ENCODE measurements around the gene SERINC3. TPM values are rescaled to one million over a fixed set of nuclear protein-coding genes. Genes with fewer than 3 reads are reported as not detected.

The SERINC3 gene
- total RNA-seq, 3 donors from 2014 or later: 91.1 to 254 (median 100) TPM

DNA sequence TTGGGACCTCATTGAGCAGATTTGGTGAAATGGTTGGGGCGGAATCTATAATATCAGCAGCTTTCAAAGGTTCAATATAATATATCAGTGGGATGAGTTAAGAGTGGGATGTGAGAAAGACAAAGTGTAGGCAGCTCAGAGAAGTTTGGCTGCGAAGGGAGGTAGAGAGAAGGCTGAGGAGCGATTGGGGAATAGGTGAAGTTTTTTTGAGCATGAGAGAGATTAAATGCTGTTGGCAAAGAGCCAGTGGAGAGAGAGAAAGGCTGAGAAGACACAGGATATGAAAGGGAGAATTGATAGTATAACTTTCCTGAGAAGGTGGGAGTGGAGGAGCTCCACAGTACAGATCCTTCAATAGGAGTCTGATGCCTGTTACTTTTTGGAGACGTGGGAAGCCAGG lies 12.1 kb upstream of the SERINC3 start:
- H3K27ac ChIP-seq: no peak overlapping the region
- TF ChIP-seq POLR2A (IDR thresholded peaks at IDR 0.05): no peak
- TF ChIP-seq CTCF (IDR thresholded peaks at IDR 0.05): no peak
- no peak for TF ChIP-seq POLR2AphosphoS5 (IDR thresholded peaks at IDR 0.05)
- no peak for DNase-seq (ENCODE audit: low spot score in 2 of 2)
- intact Hi-C loops (cut with DNase I; ENCODE audit: low total_unique reads): loop anchor here (10.0 kb wide), 1 partner anchor 71 kb away; no protein-coding TSS in a partner anchor
- no peaks in the 10 kb centered on the region for H3K4me1 ChIP-seq
- H3K36me3 ChIP-seq: no peaks in the 10 kb centered on the region
- H3K4me3 ChIP-seq: no peak overlapping the region
- H3K27me3 ChIP-seq: no peaks in the 10 kb centered on the region
- no peaks in the 10 kb centered on the region for H3K9me3 ChIP-seq

DNA sequence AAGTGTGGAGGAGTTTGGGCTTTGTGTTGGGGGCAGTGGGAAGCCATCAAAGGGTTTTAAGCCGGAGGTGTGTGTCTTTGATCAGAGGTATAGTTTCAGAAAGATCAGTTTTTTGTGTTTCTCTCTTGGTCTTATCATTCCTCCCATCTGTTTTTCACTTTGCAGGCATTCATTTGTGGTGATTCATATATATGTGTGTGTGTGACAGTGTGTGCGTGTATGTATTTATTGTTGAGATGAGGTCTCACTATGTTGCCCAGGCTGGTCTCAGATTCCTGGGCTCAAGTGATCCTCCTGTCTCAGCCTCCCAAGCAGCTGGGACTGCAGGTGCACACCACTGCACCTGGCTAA lies 11.1 kb upstream of the SERINC3 start:
- Histone ChIP-seq H3K9me3 (no peaks in the 10 kb centered on the region), H3K27ac (peak overlapping the region; percentile 70 to 86), H3K4me3 (peak overlapping the region; percentile 82 to 91 (median 86)), H3K4me1 (no peaks in the 10 kb centered on the region), H3K27me3 (no peaks in the 10 kb centered on the region), H3K36me3 (no peaks in the 10 kb centered on the region)
- intact Hi-C loops (cut with DNase I; ENCODE audit: low total_unique reads): loop anchor here (10.0 kb wide), 1 partner anchor 72 kb away; no protein-coding TSS in a partner anchor
- DNase-seq (ENCODE audit: low spot score in 2 of 2): no peak
- TF ChIP-seq CTCF (IDR thresholded peaks at IDR 0.05): no peak
- TF ChIP-seq POLR2AphosphoS5 (IDR thresholded peaks at IDR 0.05): no peak
- TF ChIP-seq POLR2A (IDR thresholded peaks at IDR 0.05): no peak

DNA sequence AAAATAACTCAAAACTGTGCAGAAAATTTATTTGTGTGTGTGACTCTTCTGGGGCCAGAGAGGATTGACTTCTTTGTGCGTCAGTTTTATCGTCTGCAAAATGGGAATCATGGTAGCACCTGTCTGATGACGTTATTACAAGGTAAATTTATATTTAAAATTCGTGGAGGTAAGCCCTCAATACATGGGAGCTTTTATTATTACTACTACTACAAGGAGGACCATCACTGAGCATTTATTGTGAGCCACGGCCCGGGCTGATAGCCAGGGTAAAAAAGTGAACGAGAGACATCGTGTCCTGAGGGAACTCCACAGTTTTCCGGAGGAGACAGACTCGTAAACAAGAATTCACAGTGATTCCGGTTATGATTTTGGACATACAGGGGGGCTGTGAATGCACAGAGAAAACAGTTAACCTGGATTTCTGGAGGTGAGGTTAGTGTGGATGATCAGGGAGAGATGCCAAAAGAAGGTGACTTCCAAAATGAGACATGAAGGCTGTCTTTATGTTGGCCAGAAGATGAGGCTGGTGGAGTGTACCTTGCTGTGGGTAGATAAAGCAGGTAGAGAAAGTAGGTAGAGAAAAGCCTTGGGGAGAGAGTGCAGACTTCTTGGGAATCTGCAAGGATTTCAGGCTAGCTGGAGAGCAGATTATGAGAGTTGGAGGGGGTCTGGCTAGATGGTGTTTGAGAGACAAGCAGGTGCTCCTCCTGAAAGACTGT lies 10.6 kb upstream of the SERINC3 start:
- H3K36me3 ChIP-seq: no peaks in the 10 kb centered on the region
- no peaks in the 10 kb centered on the region for H3K27me3 ChIP-seq
- no peaks in the 10 kb centered on the region for H3K4me1 ChIP-seq
- no peak for DNase-seq (ENCODE audit: low spot score in 2 of 2)
- intact Hi-C loops (cut with DNase I; ENCODE audit: low total_unique reads): loop anchor here (10.0 kb wide), 1 partner anchor 72 kb away; no protein-coding TSS in a partner anchor
- H3K9me3 ChIP-seq: no peaks in the 10 kb centered on the region
- TF ChIP-seq POLR2A (IDR thresholded peaks at IDR 0.05): no peak
- TF ChIP-seq CTCF (IDR thresholded peaks at IDR 0.05): no peak
- no peak for TF ChIP-seq POLR2AphosphoS5 (IDR thresholded peaks at IDR 0.05)
- H3K4me3 ChIP-seq: peak overlapping the region; percentile 82 to 91 (median 86)
- H3K27ac ChIP-seq: peak overlapping the region; percentile 86 to 88

DNA sequence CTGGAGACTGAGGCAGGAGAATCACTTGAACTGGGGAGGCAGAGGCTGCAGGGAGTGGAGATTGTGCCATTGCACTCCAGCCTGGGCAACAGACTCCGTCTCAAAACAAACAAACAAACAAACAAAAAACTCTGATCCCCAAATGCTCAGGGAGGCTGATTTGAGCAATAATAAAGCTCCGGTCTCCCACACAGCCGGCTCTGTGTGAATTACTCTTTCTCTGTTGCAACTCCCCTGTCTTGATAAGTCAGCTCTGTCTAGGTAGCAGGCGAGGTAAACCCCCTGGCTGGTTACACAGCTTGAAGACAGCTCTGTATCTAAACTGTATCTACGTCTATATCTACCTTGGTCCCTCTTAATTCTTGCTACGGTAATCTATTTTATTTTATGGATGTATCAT lies 6.4 kb upstream of the SERINC3 start:
- no peak for DNase-seq (ENCODE audit: low spot score in 2 of 2)
- H3K36me3 ChIP-seq: no peaks in the 10 kb centered on the region
- TF ChIP-seq POLR2A (IDR thresholded peaks at IDR 0.05) (no peak), CTCF (IDR thresholded peaks at IDR 0.05) (no peak), POLR2AphosphoS5 (IDR thresholded peaks at IDR 0.05) (no peak)
- intact Hi-C loops (cut with DNase I; ENCODE audit: low total_unique reads): no loop called here
- no peaks in the 10 kb centered on the region for H3K4me1 ChIP-seq
- no peaks in the 10 kb centered on the region for H3K27me3 ChIP-seq
- H3K27ac ChIP-seq: no peak overlapping the region
- H3K9me3 ChIP-seq: no peaks in the 10 kb centered on the region
- H3K4me3 ChIP-seq: no peak overlapping the region

DNA sequence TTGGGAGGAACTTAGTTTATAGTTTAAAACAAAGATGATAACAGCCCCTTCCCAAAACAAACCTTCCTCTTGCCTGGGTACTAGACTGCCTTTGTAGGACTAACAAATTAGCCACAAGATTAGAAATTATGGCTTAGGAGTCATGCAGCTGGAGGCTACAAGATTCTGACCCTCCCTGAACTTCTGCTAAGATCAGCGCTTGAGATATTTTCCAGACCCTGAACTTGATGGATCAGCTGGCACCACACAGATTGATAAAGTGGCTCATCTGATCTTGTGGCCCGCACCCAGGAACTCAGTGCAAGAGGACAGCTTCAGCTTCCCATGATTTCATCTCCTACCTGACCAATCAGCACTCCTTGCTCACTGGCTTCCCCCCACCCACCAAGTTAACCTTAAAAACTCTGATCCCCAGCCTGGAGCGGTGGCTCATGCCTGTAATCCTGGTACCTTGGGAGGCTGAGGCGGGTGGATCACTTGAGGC lies 5.9 kb upstream of the SERINC3 start:
- Histone ChIP-seq H3K27me3 (no peaks in the 10 kb centered on the region), H3K4me3 (no peak overlapping the region), H3K9me3 (no peaks in the 10 kb centered on the region), H3K36me3 (no peaks in the 10 kb centered on the region), H3K27ac (no peak overlapping the region), H3K4me1 (no peaks in the 10 kb centered on the region)
- TF ChIP-seq CTCF (IDR thresholded peaks at IDR 0.05) (no peak), POLR2A (IDR thresholded peaks at IDR 0.05) (no peak), POLR2AphosphoS5 (IDR thresholded peaks at IDR 0.05) (no peak)
- intact Hi-C loops (cut with DNase I; ENCODE audit: low total_unique reads): no loop called here
- DNase-seq (ENCODE audit: low spot score in 2 of 2): no peak

Data from breast epithelium (tissue), 4 donors.